GM12878 (cell line): Measurements from ENCODE around the gene PLVAP. TPM values are rescaled to one million over a fixed set of nuclear protein-coding genes. Genes with fewer than 3 reads are reported as not detected.

Source experiments
- ASH2L ChIP-seq: fragments of 300-600, 200-600 bp; sonication (generic); IDR thresholded peaks from 2 replicates; pipeline ENCODE4 v1.6.1; 2017; ENCODE audit warnings: low read depth, mild to moderate bottlenecking, borderline replicate concordance
- ATF7 ChIP-seq: fragments of 450-650 bp; IDR thresholded peaks from 2 replicates; pipeline ENCODE4 v1.6.1; 2016; ENCODE audit warnings: low read depth, mild to moderate bottlenecking
- CBX3 ChIP-seq: fragments of 200-600 bp; sonication (generic); IDR thresholded peaks from 2 replicates; pipeline ENCODE4 v1.6.1; 2016; ENCODE audit warnings: low read depth, borderline replicate concordance
- CREB1 ChIP-seq: IDR thresholded peaks from 2 replicates; pipeline ENCODE4 v1.6.1; 2012; ENCODE audit warnings: low read depth, mild to moderate bottlenecking, inconsistent platforms
- CREM ChIP-seq: IDR thresholded peaks from 2 replicates; pipeline ENCODE4 v1.6.1; 2014; ENCODE audit warnings: antibody characterized with exemption, low read depth
- EGR1 ChIP-seq, 2 experiments: IDR thresholded peaks; 1 replicate in 1 of 2; 2 replicates in 1 of 2; pipeline ENCODE4 v1.6.1; 2011 to 2012; ENCODE audit warnings: low read depth in 2 of 2, low read length in 2 of 2, borderline replicate concordance in 1 of 2, mild to moderate bottlenecking in 1 of 2, moderate library complexity in 1 of 2
- FOXM1 ChIP-seq: IDR thresholded peaks from 2 replicates; pipeline ENCODE4 v1.6.1; 2012; ENCODE audit warnings: low read depth, mild to moderate bottlenecking, inconsistent platforms, low read length, moderate library complexity
- GATAD2B ChIP-seq: fragments of 450-650 bp; conservative IDR thresholded peaks from 2 replicates; pipeline ENCODE4 v1.6.1; 2017; ENCODE audit warnings: low read depth, mild to moderate bottlenecking, moderate library complexity
- NR2F1 ChIP-seq: fragments of 450-650 bp; conservative IDR thresholded peaks from 2 replicates; pipeline ENCODE4 v1.6.1; 2017; ENCODE audit warnings: mild to moderate bottlenecking
- POLR2AphosphoS5 ChIP-seq: IDR thresholded peaks from 2 replicates; pipeline ENCODE4 v1.6.1; 2011; ENCODE audit warnings: mild to moderate bottlenecking, low read length, inconsistent platforms
- RBBP5 ChIP-seq: fragments of 200-600 bp; sonication (generic); conservative IDR thresholded peaks from 2 replicates; pipeline ENCODE4 v1.6.1; 2016
- WRNIP1 ChIP-seq: IDR thresholded peaks from 2 replicates; pipeline ENCODE4 v1.6.1; 2011; ENCODE audit warnings: low read depth, low read length, improper control_type of control experiment, borderline replicate concordance
- ZZZ3 ChIP-seq: IDR thresholded peaks from 2 replicates; pipeline ENCODE4 v1.6.1; 2011; ENCODE audit warnings: low read depth; ENCODE audit not compliant: control insufficient read depth, insufficient read length
- polyA plus RNA-seq, 11 experiments: library from polyadenylated mRNA; depleted of rRNA in 4 of 11; unstranded in 6 of 11; stranded (reverse) in 5 of 11; fragments of >200 nt; fragmentation: Nextera tagmentation in 4 of 11; fragmentation: Illumina TruSeq in 1 of 11; extraction: Ambion mirVana in 4 of 11; extraction: Trizol in 1 of 11; gene quantifications; 1 replicate in 1 of 11; 2 replicates in 10 of 11; pipeline versions ENCODE4 v1.2.1 to v1.2.3, GENCODE V29; 2011 to 2016; ENCODE audit warnings: inconsistent platforms in 2 of 11, missing spikeins in 2 of 11, low read depth in 1 of 11
- total RNA-seq, 4 experiments: library from RNA; depleted of rRNA in 3 of 4; stranded (reverse); fragments of >200 nt in 3 of 4; fragmentation: Illumina TruSeq in 1 of 4; extraction: Trizol in 1 of 4; gene quantifications; 2 replicates each; pipeline versions ENCODE4 v1.2.1 to v1.2.3, GENCODE V29; 2013 to 2021
- TF ChIP-seq, protein P1 (sequence below): IDR thresholded peaks from 2 replicates; pipeline ENCODE4 v1.6.1; 2012; ENCODE audit warnings: improper control_type of control experiment, low read depth, low read length; ENCODE audit not compliant: insufficient replicate concordance
- TF ChIP-seq, protein P2 (sequence below): IDR thresholded peaks from 2 replicates; pipeline ENCODE4 v1.6.1; 2012; ENCODE audit warnings: low read depth, low read length, improper control_type of control experiment
- TF ChIP-seq, protein P3 (sequence below): fragments of 450-650 bp; formaldehyde crosslinking; IDR thresholded peaks from 2 replicates; pipeline ENCODE4 v1.5.0; 2022; ENCODE audit warnings: mild to moderate bottlenecking, missing genetic modification characterization

Gene PLVAP
- total and polyA plus RNA-seq, 10 of the 15 experiments (the other 5 are each of a cell fraction or from before 2014, with no cell fraction given), result 0.03 to 0.54 (median 0.06) TPM; not detected in 4

- TF ChIP-seq WRNIP1, result no peak
- peak; percentile 67; the same call in 1 of the 2 replicates for TF ChIP-seq CREB1
- TF ChIP-seq NR2F1, result 0 out of 2 replicates have a peak, but pooled peaks have one; percentile 57
- TF ChIP-seq CREM, result peak; percentile 46; the same call in 1 of the 2 replicates
- no peak for TF ChIP-seq RBBP5
- no peak for TF ChIP-seq FOXM1
- TF ChIP-seq, protein P1, sequence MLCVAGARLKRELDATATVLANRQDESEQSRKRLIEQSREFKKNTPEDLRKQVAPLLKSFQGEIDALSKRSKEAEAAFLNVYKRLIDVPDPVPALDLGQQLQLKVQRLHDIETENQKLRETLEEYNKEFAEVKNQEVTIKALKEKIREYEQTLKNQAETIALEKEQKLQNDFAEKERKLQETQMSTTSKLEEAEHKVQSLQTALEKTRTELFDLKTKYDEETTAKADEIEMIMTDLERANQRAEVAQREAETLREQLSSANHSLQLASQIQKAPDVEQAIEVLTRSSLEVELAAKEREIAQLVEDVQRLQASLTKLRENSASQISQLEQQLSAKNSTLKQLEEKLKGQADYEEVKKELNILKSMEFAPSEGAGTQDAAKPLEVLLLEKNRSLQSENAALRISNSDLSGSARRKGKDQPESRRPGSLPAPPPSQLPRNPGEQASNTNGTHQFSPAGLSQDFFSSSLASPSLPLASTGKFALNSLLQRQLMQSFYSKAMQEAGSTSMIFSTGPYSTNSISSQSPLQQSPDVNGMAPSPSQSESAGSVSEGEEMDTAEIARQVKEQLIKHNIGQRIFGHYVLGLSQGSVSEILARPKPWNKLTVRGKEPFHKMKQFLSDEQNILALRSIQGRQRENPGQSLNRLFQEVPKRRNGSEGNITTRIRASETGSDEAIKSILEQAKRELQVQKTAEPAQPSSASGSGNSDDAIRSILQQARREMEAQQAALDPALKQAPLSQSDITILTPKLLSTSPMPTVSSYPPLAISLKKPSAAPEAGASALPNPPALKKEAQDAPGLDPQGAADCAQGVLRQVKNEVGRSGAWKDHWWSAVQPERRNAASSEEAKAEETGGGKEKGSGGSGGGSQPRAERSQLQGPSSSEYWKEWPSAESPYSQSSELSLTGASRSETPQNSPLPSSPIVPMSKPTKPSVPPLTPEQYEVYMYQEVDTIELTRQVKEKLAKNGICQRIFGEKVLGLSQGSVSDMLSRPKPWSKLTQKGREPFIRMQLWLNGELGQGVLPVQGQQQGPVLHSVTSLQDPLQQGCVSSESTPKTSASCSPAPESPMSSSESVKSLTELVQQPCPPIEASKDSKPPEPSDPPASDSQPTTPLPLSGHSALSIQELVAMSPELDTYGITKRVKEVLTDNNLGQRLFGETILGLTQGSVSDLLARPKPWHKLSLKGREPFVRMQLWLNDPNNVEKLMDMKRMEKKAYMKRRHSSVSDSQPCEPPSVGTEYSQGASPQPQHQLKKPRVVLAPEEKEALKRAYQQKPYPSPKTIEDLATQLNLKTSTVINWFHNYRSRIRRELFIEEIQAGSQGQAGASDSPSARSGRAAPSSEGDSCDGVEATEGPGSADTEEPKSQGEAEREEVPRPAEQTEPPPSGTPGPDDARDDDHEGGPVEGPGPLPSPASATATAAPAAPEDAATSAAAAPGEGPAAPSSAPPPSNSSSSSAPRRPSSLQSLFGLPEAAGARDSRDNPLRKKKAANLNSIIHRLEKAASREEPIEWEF, result no peak
- TF ChIP-seq ATF7, result no peak
- no peak for TF ChIP-seq GATAD2B
- TF ChIP-seq CBX3, result no peak
- no peak for TF ChIP-seq ASH2L
- no peak for TF ChIP-seq EGR1 (IDR thresholded peaks at IDR 0.05; ENCODE audit: borderline replicate concordance in 1 of 2, low read depth in 2 of 2, low read length in 2 of 2)
- TF ChIP-seq, protein P2, sequence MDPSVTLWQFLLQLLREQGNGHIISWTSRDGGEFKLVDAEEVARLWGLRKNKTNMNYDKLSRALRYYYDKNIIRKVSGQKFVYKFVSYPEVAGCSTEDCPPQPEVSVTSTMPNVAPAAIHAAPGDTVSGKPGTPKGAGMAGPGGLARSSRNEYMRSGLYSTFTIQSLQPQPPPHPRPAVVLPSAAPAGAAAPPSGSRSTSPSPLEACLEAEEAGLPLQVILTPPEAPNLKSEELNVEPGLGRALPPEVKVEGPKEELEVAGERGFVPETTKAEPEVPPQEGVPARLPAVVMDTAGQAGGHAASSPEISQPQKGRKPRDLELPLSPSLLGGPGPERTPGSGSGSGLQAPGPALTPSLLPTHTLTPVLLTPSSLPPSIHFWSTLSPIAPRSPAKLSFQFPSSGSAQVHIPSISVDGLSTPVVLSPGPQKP, result no peak
- TF ChIP-seq, protein P3, sequence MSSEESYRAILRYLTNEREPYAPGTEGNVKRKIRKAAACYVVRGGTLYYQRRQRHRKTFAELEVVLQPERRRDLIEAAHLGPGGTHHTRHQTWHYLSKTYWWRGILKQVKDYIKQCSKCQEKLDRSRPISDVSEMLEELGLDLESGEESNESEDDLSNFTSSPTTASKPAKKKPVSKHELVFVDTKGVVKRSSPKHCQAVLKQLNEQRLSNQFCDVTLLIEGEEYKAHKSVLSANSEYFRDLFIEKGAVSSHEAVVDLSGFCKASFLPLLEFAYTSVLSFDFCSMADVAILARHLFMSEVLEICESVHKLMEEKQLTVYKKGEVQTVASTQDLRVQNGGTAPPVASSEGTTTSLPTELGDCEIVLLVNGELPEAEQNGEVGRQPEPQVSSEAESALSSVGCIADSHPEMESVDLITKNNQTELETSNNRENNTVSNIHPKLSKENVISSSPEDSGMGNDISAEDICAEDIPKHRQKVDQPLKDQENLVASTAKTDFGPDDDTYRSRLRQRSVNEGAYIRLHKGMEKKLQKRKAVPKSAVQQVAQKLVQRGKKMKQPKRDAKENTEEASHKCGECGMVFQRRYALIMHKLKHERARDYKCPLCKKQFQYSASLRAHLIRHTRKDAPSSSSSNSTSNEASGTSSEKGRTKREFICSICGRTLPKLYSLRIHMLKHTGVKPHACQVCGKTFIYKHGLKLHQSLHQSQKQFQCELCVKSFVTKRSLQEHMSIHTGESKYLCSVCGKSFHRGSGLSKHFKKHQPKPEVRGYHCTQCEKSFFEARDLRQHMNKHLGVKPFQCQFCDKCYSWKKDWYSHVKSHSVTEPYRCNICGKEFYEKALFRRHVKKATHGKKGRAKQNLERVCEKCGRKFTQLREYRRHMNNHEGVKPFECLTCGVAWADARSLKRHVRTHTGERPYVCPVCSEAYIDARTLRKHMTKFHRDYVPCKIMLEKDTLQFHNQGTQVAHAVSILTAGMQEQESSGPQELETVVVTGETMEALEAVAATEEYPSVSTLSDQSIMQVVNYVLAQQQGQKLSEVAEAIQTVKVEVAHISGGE (CRISPR knock-in tag), result peak; percentile 77
- no peak for TF ChIP-seq ZZZ3
- TF ChIP-seq POLR2AphosphoS5, result no peak
These were observed 67.1 kb downstream of the PLVAP start (continued) for GRCh38 chr19:17309965-17310461.
